ENCODE measurements around the gene CCDC32.
"Not testable (repeated sequence)": the region's sequence is repeated elsewhere in the genome, so short reads cannot be mapped to it uniquely, and the experiment has no call there.

Gene CCDC32, protein sequence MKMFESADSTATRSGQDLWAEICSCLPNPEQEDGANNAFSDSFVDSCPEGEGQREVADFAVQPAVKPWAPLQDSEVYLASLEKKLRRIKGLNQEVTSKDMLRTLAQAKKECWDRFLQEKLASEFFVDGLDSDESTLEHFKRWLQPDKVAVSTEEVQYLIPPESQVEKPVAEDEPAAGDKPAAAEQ

DNA sequence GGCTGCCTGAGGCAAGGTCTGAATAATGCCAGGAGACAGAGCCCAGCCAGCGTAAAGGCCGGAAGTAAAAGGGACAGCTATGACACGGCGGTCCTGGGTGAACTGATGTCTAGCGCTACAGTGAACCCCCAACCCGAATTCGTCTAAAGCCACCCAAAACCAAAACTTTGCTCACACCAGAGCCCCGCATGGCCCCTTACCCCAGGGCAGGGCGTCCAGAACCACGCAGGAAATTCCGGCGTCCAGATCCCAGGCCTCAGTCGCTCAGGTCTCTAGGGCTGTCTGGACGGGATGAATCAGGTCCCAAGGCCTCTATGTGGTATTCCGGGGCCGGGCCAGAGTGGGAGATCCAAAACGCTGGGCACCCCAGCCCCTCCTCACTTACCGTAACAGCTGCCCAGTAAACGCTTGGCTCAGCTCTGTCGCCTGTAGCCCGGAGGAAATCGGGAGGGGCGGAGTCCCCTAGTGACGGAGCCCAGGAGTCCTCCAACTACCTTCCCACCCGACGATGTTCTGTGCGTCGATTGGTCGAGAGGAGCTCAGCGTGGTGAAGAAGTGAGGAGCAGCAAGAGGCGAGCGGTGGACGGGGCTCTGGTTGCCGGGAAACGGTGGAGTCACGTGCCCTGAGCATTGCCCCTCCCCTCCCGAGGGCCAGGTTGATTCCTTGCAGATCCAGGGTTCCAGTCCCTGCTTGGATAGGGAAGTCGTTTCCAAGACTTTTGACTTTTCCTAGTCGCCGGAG lies at the start of gene CCDC32:
TSS of gene CCDC32 (minus strand) at position 452 of the 742 bp plus-strand sequence. CDS start 2,027 bp downstream, outside the sequence.
- DNase-seq: peak; percentile 94

DNA sequence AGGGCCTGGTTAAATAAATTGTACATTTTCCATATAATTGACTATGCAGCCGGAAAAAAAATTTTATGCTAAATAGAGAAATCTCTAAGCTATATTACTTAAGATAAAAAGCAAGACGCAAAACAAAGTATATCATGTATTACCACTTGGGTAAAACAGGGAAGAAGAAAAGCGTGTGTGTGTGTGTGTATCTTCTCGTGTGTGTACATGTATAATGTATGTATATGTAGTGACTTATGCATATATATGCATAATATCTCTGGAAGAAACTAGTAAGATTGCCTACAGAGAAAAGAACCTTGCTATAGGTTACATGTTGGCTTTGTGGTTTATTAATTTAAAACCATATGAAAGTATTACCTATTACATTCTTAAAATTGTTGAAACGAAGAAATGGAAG lies 48.2 kb upstream of the CCDC32 start:
- DNase-seq: no peak

DNA sequence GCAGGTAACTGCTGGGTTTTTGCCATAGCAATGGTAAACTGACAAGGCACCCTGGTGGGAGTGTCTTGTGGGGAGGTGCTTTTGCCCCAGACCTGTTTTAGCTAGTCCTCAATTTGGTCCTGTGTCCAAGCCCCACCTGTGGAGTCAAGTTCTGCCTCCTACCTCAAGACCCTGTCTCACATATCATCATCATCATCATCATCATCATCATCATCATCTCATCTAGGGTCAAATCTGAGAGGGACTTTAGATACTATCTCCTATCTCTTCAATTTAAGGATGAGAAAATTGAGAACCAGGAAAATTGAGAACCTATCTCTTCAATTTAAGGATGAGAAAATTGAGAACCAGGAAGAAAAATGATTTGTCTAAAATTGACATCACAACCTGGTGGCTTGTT lies 39.1 kb upstream of the CCDC32 start:
- DNase-seq: no peak

DNA sequence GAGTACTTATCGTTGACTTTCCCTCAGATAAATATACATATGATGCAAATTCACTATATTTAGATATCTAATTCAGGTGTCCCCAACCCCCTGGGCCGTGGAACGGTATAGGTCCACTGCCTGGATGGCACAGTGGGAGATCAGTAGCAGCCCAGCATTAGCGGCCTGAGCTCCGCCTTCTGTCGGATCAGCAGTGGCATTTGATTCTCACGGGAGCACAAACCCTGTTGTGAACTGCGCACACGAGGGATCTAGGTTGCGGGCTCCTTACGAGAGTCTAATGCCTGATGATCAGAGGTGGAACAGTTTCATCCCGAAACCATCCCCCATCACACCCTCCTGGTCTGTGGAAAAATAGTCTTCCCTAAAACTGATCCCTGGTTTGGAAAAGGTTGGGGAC lies 36.1 kb upstream of the CCDC32 start:
- no peak for DNase-seq

DNA sequence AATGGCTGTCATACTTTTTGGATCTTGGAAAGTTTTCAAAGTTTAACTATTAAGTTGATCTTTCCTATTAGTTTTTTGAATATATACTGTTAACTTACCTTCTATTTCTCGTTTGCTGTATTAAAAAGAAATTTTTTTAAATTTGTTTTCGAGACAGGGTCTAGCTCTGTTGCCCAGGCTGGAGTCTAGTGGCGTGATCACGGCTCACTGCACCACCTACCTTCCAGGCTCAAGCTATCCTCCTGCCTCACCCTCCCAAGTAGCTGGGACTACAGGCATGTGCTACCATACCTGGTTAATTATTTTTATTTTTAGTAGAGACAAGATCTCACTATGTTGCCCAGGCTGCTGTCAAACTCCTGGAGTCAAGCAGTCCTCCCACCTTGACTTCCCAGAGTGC lies 33.8 kb upstream of the CCDC32 start:
- no peak for DNase-seq

DNA sequence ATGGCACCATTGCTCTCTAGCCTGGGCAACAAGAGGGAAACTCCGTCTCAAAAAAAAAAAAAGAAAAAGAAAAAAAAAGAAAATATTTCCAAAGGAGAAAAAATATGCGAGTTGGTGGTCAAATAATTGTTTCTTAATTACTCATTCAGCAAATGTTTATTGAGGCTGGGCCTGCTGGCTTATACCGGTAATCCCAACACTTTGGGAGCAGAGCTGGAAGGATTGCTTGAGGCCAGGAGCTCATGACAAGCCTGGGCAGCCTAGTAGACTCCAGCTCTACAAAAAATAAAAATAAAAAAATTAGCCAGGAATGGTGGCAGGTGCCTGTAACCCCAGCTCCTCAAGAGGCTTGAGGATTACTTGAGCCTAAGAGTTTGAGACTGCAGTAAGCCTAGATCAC lies 33.3 kb upstream of the CCDC32 start:
- DNase-seq: no peak

DNA sequence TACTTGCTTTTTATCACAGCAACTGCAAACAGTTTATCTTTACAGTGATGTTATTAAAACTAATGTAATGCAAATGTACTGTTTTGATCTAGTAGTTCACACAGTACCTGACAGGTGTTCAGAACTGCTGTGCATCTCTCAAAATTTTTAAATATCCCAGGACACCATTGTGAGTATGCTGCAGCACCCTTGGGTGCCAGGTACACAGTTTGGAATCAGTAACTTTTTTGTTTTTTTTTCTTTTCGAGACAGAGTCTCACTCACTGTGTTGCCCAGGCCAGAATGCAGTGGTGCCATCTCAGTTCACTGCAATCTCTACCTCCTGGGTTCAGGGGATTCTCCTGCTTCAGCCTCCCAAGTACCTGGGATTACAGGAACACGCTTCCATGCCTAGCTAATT lies 32.2 kb upstream of the CCDC32 start:
- DNase-seq: no peak

DNA sequence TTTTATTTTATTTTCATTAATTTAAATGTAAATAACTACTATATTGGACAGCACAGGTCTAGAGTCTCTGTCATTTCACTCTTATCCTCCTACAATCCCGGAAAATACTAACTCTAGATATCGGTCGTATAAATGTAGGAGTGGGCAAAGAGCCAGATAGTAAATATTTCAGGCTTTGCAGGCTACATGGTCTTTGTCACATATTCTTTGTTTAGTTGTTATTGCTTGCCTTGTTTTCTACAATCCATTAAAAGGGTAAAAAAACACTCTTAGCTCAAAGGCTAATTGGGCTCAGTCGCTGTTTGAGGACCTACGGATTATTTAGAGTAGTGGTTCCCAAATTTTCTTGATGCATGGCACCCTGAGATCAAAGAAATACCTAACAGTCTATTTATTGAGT lies 30.9 kb upstream of the CCDC32 start:
- no peak for DNase-seq

DNA sequence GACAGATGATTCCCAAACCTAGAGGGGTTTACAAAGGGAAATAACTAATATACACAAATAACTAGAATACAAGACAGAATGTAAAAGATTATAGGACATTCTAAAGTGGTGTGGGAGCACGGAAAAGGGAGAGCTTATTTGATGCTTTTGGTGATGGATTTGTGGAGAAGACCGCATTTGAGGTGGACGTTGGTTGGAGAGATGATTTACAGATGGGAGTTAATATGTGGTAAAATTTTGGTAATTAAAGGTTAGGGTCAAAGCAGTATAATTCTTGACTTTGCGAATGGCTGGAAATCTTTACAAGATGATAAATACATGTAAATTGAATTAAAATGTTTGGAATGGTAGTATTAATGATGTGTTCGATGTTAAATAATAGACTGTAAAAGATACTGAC lies 30.4 kb upstream of the CCDC32 start:
- DNase-seq: no peak

DNA sequence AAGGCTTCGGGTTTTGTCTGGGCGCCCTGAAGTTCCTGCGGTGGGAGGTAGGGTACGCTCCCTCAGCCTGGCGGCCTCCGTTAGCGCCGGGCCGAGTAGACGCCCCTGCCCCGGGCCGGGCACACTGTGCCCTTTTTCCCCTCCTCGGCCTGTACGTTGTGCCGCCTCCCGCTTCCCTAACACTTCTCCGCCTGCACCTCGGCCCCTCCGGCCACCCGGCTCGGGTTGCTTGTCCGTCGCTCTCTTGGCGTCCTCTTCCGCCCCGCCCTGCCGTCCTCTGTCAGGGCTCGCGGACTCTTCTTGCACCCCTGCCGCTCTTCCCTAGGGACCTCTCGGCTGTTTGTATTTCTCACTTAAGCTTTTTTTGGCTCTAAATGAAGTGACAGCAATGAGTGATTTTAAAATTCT lies 29.6 kb upstream of the CCDC32 start:
- no peak for DNase-seq

DNA sequence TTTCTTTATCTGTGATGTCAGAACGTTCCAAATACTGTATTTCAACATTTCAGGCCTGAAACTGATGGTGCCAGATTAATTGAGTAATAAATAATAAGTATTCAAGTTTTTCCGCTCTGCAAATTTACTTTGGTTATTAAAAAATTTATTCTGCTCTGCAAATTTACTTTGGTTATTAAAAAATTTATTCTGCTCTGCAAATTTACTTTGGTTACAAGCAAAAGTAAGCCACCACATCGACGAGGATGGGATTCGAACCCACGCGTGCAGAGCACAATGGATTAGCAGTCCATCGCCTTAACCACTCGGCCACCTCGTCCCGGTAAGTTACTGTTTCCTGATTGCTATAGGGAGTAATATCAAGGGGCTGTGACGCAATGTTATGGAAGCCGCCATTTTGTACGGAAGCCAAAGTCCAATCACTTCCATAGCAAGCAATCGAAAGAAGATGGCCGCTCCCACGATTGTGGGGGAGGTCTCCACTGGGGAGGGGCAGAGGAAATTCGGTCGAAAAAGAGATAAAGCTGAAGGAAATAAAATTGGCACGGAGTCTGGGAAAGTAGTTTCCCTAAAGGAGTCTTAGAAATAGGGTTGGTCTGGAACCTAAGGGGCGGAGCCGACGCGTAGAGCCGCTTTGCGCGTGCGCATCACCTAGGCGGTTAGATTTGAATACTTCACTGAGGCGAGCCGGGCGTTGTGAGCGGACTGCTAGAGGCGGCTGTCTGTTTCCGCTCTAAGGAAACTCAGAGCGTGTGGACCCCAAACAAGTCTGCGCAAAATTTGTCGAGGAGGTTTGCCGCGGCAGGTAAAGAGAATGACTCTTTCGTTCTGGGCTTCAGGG lies 29.0 kb upstream of the CCDC32 start, which contains the start of gene KNL1:
TSS of gene KNL1 (plus strand) at position 662 of the 841 bp plus-strand sequence. CDS start 8,683 bp downstream, outside the sequence.
- DNase-seq: peak; percentile 92

DNA sequence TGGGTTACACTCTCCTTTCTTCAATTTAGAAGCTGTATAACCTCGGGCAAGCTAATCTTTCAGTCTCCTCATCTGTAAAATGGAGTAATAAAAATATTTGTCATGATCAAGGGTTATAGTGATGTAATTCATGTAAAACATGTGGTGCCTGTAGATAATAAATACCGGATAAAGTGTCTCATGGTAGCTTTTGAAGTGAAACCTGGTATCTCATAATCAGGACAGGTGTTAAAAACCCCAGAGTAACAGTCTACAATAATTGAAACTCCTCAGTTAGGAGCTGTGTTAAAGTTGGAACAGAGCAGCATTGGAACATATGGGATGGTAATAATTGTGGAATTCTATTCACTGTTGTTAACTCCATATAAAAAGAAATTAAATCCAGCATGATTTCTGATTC lies 28.3 kb upstream of the CCDC32 start:
- no peak for DNase-seq

DNA sequence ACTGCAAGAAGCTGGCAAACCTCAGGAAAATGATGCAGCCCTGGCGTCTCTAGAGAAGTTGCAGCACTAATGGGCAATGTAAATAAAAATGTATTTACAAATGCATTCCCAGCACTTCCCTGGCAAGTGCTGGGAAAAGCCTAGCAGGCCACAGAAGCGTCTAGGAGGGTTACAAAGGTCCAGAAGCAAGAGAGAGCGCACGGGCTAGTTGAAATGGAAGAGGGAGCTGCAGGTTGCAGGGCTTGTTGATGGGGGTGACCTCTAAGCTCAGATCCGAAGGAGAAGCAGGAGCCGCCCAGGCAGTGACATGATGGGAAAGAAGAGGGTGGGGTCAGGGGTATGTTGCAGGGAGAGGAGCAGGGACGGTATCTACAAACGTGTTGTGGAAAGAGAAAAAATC lies 26.5 kb upstream of the CCDC32 start:
- no peak for DNase-seq

DNA sequence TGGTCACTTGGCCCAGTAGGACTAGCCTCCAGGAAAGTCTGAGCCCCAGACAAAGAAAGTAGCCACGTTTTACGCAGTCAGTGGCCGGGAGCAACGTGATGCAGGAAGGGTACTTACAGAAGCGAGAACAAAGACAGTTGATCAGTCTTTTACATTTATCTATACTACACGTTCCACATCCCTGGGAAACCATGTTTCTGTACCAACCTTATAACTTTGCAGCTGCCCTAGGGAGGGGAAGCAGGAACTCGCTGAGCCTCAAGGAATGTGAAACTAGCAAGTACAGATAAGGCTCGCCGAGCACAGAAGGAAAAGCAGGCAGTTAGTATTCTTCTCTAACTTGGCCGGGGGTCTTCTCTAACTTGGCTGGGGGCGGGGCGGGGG lies 25.8 kb upstream of the CCDC32 start:
- DNase-seq: no peak

DNA sequence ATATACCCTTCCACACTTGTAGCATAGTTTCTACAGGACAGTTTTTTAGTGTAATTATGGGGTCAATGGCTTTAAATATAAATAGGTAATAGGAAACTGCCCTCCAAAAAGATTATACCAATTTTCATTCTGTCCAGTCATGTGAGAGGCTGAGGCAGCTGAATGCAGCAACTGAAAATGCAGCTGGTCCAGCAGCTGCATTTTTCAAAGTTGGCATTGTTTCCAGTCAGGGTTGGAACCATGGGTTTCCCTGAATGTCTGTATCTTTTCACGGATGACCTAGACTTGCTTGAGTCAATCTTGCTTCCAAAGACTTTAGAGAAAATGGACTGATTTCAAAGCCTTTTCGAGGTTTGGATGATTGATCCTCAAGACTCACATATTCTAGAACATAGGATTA lies 19.3 kb upstream of the CCDC32 start:
- DNase-seq: no peak

DNA sequence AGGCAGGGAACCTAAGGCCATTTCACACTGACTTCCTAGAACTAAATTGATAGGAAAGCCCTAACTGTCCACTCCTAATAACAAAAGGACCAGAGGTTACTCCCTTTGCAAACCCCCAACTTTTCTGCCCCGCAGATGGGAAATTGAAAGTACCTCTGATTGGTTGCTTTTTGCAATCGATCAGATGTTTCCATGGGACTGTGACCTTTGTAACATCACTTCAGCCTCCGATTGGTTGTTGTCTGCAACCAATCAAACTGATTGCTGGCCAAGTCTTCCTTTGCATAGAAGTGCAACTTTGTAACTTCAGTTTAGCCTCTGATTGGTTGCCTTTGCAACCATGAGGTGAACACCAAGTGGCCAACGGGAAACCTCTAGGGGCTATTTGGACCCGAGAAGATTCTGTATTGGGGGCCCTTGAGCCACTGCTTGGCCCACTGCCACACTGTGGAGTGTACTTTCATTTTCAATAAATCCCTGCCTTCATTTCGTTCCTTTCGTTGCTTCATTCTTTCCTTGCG lies 17.9 kb upstream of the CCDC32 start:
- DNase-seq: peak; percentile 29

DNA sequence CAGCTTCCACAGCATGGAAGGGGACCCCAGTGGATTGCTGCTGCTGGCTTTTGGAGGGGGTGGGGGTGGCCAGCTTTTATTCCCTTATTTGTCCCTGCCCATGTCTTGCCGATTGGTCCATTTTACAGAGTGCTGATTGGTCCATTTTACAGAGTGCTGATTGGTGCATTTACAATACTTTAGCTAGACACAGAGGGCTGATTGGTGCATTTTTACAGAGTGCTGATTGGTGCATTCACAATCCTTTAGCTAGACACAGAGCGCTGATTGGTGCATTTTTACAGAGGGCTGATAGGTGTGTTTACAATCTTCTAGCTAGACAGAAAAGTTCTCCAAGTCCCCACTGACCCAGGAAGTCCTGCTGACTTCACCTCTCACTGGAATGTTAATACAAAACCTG lies 17.0 kb upstream of the CCDC32 start:
- not testable (repeated sequence) for DNase-seq

DNA sequence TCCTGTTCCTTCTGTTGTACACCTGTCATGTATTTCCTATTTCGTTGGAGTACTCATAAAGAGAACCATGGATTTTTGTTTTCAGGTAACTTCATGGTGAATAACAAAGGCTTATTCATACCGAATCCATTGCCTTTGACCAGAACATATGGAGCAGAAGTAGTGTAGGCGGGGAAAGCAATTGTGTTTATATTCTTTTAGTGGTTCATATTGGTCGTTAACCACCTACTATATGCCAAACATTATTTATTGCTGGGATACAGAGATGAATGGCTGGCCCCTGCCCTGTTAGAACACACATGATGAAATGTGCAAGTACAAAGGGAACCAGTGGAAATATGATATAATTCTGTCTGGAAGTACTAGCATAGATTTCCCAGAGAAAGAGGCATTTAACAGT lies 14.1 kb upstream of the CCDC32 start:
- DNase-seq: no peak

DNA sequence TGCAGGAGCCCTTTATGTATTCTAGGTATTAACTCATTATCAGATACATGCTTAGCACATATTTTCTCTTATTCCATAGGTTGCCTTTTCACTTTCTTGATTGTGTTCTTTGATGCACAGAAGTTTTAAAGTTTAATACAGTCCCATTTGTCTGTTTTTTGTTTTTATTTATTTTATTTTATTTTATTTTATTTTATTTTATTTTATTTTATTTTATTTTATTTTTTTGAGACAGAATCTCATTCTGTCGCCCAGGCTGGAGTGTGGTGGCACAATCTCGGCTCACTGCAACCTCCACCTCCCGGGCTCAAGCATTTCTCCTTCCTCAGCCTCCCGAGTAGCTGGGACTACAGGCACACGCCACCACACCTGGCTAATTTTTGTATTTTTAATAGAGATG lies 12.1 kb upstream of the CCDC32 start:
- DNase-seq: not testable (repeated sequence)

DNA sequence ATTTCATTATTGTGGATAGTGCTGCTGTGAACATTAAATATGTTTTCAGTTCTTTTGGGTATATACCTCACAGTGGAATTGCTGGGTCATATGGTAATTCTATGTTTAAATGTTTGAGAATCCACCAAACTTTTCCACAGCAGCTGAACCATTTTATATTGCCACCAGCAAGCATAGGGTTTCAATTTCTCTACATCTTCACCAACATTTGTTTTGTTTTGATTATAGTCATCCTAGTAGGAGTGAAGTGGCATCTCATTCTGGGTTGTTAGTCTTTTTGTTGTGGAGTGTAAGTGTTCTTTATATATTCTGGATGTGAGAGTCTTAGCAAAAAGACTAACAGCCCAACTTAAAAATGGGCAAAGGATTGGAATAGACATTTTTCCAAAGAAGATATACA lies 10.3 kb upstream of the CCDC32 start:
- DNase-seq: no peak

DNA sequence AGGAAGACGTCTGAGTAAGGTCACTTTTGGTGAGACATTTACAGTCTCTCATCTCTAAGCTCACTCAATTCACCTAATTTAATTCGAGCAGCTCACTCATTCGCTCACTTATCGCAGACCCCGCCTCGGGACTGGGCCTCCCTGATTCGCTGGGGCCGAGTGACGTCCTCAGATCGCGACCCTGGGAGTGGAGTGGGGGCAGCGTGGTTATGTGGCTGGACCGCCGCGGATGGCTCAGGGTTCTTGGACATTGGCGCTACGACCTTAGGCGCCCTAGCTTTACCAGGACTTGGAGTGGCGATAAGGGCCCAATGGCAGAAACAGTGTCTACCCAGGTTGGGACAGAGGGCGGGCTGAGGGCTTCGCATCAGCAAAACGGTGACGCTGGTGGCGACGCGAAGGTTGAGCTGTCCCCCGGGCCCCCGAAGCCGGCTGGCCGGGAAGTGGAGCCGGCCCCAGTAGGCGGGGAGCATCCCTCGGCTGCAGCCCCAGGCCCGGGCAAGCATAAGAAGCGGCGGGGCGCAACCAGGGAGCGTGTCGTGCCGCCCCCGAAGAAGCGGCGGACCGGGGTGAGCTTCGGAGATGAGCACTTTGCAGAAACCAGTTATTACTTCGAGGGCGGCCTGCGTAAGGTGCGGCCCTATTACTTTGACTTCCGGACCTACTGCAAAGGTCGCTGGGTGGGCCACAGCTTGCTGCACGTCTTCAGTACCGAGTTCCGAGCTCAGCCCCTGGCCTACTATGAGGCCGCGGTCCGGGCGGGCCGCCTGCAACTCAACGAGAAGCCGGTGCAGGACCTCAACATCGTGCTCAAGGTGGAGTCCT lies 4.5 kb upstream of the CCDC32 start, which contains the start of gene RPUSD2:
TSS of gene RPUSD2 (plus strand) at position 171 of the 825 bp plus-strand sequence. CDS start at position 210, 39 bp downstream.
- peak; percentile 87 for DNase-seq

DNA sequence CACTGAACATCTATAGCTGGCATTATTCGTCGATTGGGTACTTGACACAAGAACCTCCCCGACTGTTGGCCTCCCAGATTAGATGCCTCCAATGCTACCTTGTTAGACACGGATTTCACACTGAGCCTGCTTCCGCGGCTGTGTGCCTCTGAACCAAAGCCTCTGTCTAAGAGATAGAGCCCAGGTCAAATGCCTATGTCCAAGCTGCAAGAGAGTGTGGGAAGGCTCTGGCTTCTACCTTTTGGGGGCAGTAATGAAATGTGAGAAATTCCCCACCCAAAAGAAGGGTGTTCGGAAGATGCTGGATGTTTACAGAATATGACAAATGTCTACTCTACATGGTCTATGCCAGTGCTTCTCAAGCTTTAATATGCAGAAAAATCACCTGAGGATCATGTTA lies 2.3 kb upstream of the CCDC32 start:
- no peak for DNase-seq
